ENCODE data around the gene SERPINA7.

GRCh38 chrX:106038625-106039024 is at the start of gene SERPINA7:
- no peak for TF ChIP-seq CTCF (IDR thresholded peaks at IDR 0.05)
- TF ChIP-seq POLR2A (IDR thresholded peaks at IDR 0.05): no peak
